Germinal center (tissue), 1 donor: ENCODE results near the gene RNU4-1.
"Not testable (repeated sequence)": the region's sequence is repeated elsewhere in the genome, so short reads cannot be mapped to it uniquely, and the experiment has no call there.

ENCODE experiments used
- DNase-seq: peaks from one replicate; pipeline ENCODE4 v3.0.0; 2012; ENCODE audit warnings: mixed read lengths, low spot score

Gene RNU4-1

GRCh38 chr12:120292661-120293531, at the start of gene RNU4-1:
Gene RNU4-1, minus strand, starts transcription at chr12:120293237.
- peak; percentile 61 for DNase-seq

GRCh38 chr12:120342175-120343038, 49.4 kb upstream of the RNU4-1 start:
- DNase-seq = no peak

DNA sequence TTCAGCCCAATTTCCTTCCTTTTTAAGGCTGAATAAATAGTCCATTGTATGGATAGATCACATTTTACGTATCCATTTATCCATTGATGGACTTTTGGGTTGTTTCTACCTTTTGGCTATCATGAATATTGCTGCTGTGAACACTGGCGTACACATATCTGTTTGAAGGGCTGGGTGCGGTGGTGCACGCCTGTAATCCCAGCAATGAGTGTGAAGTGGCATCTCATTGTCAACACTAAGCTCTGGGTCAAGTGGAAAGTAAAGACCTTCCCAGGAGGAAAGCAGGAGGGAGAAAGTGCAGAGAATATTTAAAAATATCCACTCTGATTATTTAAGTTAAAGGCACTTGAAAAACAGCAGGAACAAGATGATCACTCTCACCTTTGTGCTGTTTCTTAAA, 46.2 kb upstream of the RNU4-1 start:
- DNase-seq = no peak

DNA sequence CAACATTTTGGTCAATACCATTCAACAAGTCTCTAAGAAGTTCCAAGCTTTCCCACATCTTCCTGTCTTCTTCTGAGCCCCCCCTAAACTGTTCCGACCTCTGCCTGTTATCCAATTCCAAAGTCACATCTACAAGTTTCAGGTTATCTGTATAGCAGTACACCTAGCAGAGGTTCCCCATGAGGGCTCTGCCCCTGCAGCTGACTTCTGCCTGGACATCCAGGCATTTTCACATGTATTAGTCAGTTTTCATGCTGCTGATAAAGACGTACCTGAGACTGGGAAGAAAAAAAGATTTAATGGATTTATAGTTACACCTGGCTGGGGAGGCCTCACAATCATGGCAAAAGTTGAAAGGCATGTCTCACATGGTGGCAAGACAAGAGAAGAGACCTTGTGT, 44.7 kb upstream of the RNU4-1 start:
- DNase-seq = no peak

DNA sequence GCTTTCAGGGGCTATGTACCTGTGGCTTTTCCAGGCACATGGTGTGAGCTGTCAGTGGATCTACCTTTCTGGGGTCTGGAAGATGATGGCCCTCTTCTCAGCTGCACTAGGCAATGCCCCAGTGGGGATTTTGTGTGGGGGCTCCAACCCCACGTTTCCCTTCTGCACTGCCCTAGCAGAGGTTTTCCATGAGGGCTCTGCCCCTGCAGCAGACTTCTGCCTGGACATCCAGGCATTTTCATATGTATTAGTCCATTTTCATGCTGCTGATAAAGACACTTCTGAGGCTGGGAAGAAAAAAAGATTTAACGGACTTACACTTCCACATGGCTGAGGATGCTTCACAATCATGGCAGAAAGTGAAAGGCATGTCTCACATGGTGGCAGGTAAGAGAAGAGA, 43.4 kb upstream of the RNU4-1 start:
- not testable (repeated sequence) for DNase-seq

DNA sequence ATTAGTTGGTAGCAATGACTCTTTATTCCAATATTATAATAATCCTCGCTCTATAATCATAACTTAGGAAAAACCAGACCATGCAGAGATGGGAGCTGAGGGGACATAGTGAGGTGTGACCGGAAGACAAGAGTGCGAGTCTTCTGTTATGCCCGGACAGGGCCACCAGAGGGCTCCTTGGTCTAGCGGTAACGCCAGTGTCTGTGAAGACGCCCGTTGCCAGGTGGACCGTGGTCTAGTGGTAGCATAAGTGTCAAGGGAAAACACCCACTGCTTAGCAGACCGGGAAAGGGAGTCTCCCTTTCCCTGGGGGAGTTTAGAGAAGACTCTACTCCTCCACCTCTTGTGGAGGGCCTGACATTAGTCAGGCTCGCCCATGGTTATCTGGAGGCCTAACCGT, 42.4 kb upstream of the RNU4-1 start:
- DNase-seq = not testable (repeated sequence)

- no peak for DNase-seq
Observed at GRCh38 chr12:120332523-120332922, 39.5 kb upstream of the RNU4-1 start.

GRCh38 chr12:120332041-120332440, 39.0 kb upstream of the RNU4-1 start:
- DNase-seq = no peak

- no peak for DNase-seq
Observed at GRCh38 chr12:120331390-120331789, 38.4 kb upstream of the RNU4-1 start.

GRCh38 chr12:120328228-120328627, 35.2 kb upstream of the RNU4-1 start:
- no peak for DNase-seq

DNA sequence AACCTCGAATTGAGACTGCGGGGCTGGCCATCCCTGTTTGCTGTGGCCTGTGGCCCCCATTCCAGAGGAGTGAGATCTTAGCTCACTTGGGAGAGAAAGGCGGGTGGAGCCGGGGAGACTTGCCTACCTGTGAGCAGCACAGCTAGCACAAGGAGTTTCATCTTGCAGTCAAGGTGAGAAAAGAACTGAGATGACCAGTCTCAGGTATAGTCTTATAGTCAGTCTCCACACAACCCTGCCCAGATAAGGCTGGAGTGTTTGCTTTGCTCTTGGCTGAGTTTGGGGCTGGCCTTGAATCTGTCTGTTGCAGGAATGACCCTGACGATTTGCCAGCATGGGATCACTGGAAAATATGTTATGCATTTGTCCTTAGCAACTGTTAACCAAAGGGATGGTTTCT, 34.6 kb upstream of the RNU4-1 start, which contains the start of gene PLA2G1B:
Gene PLA2G1B (minus strand): TSS at position 187 of the 400 bp plus-strand sequence. CDS start 26 bp downstream, at position 161.
- no peak for DNase-seq

DNA sequence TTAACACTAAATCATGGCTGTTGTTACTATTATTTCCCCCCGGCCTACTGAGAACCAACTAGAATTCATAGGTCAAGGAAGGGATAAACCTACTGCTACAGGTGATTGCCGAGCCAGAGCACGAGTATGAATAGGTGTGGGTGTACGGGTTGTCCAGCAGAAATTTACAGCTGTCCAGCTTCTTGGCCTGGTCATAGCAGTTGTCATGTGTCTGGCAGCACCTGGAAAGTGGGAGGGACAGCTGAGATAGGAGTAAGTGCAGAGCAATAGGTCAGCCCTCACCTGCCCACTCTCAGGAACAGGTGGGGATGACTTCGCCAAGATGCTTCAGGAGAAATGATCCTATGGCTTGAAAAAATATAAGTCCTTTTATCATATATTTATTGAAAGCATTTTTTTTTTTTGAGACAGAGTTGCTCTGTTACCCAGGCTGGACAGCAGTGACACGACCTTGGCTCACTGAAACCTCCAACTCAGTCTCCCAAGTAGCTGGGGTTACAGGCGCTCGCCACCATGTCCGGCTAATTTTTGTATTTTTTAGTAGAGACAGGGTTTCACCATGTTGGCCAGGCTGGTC, 31.9 kb upstream of the RNU4-1 start:
- no peak for DNase-seq

GRCh38 chr12:120323772-120324171, 30.7 kb upstream of the RNU4-1 start:
- no peak for DNase-seq

- DNase-seq = no peak
Observed at GRCh38 chr12:120321382-120322202, 28.6 kb upstream of the RNU4-1 start.

- peak; percentile 99 for DNase-seq
Observed at GRCh38 chr12:120317224-120318105, 24.4 kb upstream of the RNU4-1 start.

- no peak for DNase-seq
Observed at GRCh38 chr12:120316798-120317223, 23.8 kb upstream of the RNU4-1 start.

- DNase-seq = no peak
Observed at GRCh38 chr12:120314220-120314619, 21.2 kb upstream of the RNU4-1 start.

- peak; percentile 93 for DNase-seq
Observed at GRCh38 chr12:120301962-120302815, 9.2 kb upstream of the RNU4-1 start, which contains the start of gene SIRT4. Gene SIRT4, plus strand, starts transcription at chr12:120302321. Its CDS starts 1,241 bp downstream, at chr12:120303562.

GRCh38 chr12:120292411-120292660, 701 bp downstream of the RNU4-1 start:
- no peak for DNase-seq
